HepG2 (cell line): Measurements from ENCODE around the gene WDR43. TPM values are rescaled to one million over a fixed set of nuclear protein-coding genes. Genes with fewer than 3 reads are reported as not detected.

Experiments
- ARNT ChIP-seq: fragments of 450-650 bp; IDR thresholded peaks from 2 replicates; pipeline ENCODE4 v1.6.1; 2017
- CENPX ChIP-seq: sonication (generic); formaldehyde crosslinking; IDR thresholded peaks from 2 replicates; pipeline ENCODE4 v1.9.0; 2021; ENCODE audit warnings: mild to moderate bottlenecking, missing genetic modification reagents, moderate library complexity
- GATAD2A ChIP-seq: IDR thresholded peaks from 2 replicates; pipeline ENCODE4 v1.6.1; 2016
- HIVEP1 ChIP-seq: sonication (generic); formaldehyde crosslinking; IDR thresholded peaks from 2 replicates; pipeline ENCODE4 v1.4.0; 2020; ENCODE audit warnings: mild to moderate bottlenecking, missing genetic modification reagents
- KDM5B ChIP-seq: sonication (generic); formaldehyde crosslinking; IDR thresholded peaks from 2 replicates; pipeline ENCODE4 v1.4.0; 2020; ENCODE audit warnings: missing genetic modification reagents, mild to moderate bottlenecking, borderline replicate concordance
- MTA3 ChIP-seq: sonication (generic); formaldehyde crosslinking; IDR thresholded peaks from 2 replicates; pipeline ENCODE4 v1.4.0; 2020; ENCODE audit warnings: missing genetic modification reagents
- NR2F2 ChIP-seq: IDR thresholded peaks from 2 replicates; pipeline ENCODE4 v1.6.1; 2012; ENCODE audit warnings: low read depth, inconsistent platforms, borderline replicate concordance
- PHF20 ChIP-seq: sonication (generic); formaldehyde crosslinking; IDR thresholded peaks from 2 replicates; pipeline ENCODE4 v1.5.0; 2020; ENCODE audit warnings: mild to moderate bottlenecking, missing genetic modification reagents
- POLR2A ChIP-seq, 2 experiments: IDR thresholded peaks; 2 replicates each; pipeline ENCODE4 v1.6.1; 2011; ENCODE audit warnings: low read depth in 2 of 2, low read length in 2 of 2, mild to moderate bottlenecking in 1 of 2, moderate library complexity in 1 of 2; ENCODE audit not compliant: insufficient read depth in 1 of 2
- SALL1 ChIP-seq: sonication (generic); formaldehyde crosslinking; IDR thresholded peaks from 2 replicates; pipeline ENCODE4 v1.8.0; 2022; ENCODE audit warnings: mild to moderate bottlenecking, missing genetic modification reagents
- SIX1 ChIP-seq: sonication (generic); formaldehyde crosslinking; IDR thresholded peaks from 2 replicates; pipeline ENCODE4 v1.4.0; 2020; ENCODE audit warnings: missing genetic modification reagents, borderline replicate concordance
- SMAD9 ChIP-seq: sonication (generic); formaldehyde crosslinking; IDR thresholded peaks from 2 replicates; pipeline ENCODE4 v1.5.1; 2020; ENCODE audit warnings: mild to moderate bottlenecking, missing genetic modification reagents
- XRCC5 ChIP-seq: fragments of 200-400 bp; formaldehyde crosslinking; optimal IDR thresholded peaks from 2 replicates; pipeline ENCODE3; 2017; ENCODE audit warnings: mild to moderate bottlenecking, low read length
- ZFAT ChIP-seq: sonication (generic); formaldehyde crosslinking; conservative IDR thresholded peaks from 2 replicates; pipeline ENCODE4 v1.8.1; 2023; ENCODE audit warnings: missing genetic modification reagents, inconsistent platforms
- ZFP90 ChIP-seq: sonication (generic); formaldehyde crosslinking; IDR thresholded peaks from 2 replicates; pipeline ENCODE4 v1.8.0; 2022; ENCODE audit warnings: missing genetic modification reagents, mild to moderate bottlenecking, inconsistent platforms, borderline replicate concordance
- ZNF124 ChIP-seq: sonication (generic); formaldehyde crosslinking; IDR thresholded peaks from 2 replicates; pipeline ENCODE4 v1.4.0; 2020; ENCODE audit warnings: missing genetic modification reagents
- ZNF234 ChIP-seq: sonication (generic); formaldehyde crosslinking; conservative IDR thresholded peaks from 2 replicates; pipeline ENCODE4 v1.5.1; 2020; ENCODE audit warnings: mild to moderate bottlenecking, missing genetic modification reagents
- ZNF446 ChIP-seq: sonication (generic); formaldehyde crosslinking; IDR thresholded peaks from 2 replicates; pipeline ENCODE4 v1.5.0; 2020; ENCODE audit warnings: mild to moderate bottlenecking, missing genetic modification reagents
- ZNF572 ChIP-seq: sonication (generic); formaldehyde crosslinking; IDR thresholded peaks from 2 replicates; pipeline ENCODE4 v1.5.1; 2020; ENCODE audit warnings: mild to moderate bottlenecking, missing genetic modification reagents
- ZNF709 ChIP-seq: sonication (generic); formaldehyde crosslinking; IDR thresholded peaks from 2 replicates; pipeline ENCODE4 v1.5.0; 2020; ENCODE audit warnings: mild to moderate bottlenecking, missing genetic modification reagents
- ZNF891 ChIP-seq: sonication (generic); formaldehyde crosslinking; IDR thresholded peaks from 2 replicates; pipeline ENCODE4 v1.5.0; 2020; ENCODE audit warnings: mild to moderate bottlenecking, missing genetic modification reagents
- polyA plus RNA-seq, 8 experiments: library from polyadenylated mRNA; depleted of rRNA in 3 of 8; stranded (reverse) in 7 of 8; unstranded in 1 of 8; fragments of >200 nt; fragmentation: Illumina TruSeq in 4 of 8; extraction: Trizol in 4 of 8; gene quantifications; 2 replicates each; pipeline versions ENCODE4 v1.2.1 to v1.2.3, GENCODE V29; 2011 to 2016; ENCODE audit warnings: low read depth in 4 of 8, missing spikeins in 1 of 8, mixed read lengths in 1 of 8; ENCODE audit not compliant: insufficient read depth in 1 of 8
- total RNA-seq, 5 experiments: library from RNA; depleted of rRNA; stranded (reverse); fragments of >200 nt; fragmentation: Illumina TruSeq; extraction: Trizol; gene quantifications; 2 replicates each; pipeline ENCODE4 v1.2.3, GENCODE V29; 2016; ENCODE audit warnings: low read depth in 1 of 5
- TF ChIP-seq, protein P1 (sequence below): sonication (generic); formaldehyde crosslinking; conservative IDR thresholded peaks from 2 replicates; pipeline ENCODE4 v1.8.0; 2022; ENCODE audit warnings: mild to moderate bottlenecking, moderate library complexity, missing genetic modification reagents
- TF ChIP-seq, protein P2 (sequence below): IDR thresholded peaks from 2 replicates; pipeline ENCODE4 v1.6.1; 2016; ENCODE audit warnings: missing compliant biosample characterization, missing genetic modification reagents, borderline replicate concordance
- TF ChIP-seq, protein P3 (sequence below): sonication (generic); formaldehyde crosslinking; IDR thresholded peaks from 2 replicates; pipeline ENCODE4 v1.4.0; 2020; ENCODE audit warnings: missing genetic modification reagents; ENCODE audit errors: not compliant biosample characterization
- TF ChIP-seq, protein P4 (sequence below): sonication (generic); formaldehyde crosslinking; IDR thresholded peaks from 2 replicates; pipeline ENCODE4 v1.5.0; 2020; ENCODE audit warnings: mild to moderate bottlenecking, missing genetic modification reagents
- TF ChIP-seq, protein P5 (sequence below): sonication (generic); formaldehyde crosslinking; IDR thresholded peaks from 2 replicates; pipeline ENCODE4 v1.8.1; 2023; ENCODE audit warnings: mild to moderate bottlenecking, missing genetic modification reagents, borderline replicate concordance

Gene WDR43
- total and polyA plus RNA-seq, 2 of the 13 experiments (the other 11 are each of a cell fraction or from before 2014, with no cell fraction given), result 121 to 167 TPM

DNA sequence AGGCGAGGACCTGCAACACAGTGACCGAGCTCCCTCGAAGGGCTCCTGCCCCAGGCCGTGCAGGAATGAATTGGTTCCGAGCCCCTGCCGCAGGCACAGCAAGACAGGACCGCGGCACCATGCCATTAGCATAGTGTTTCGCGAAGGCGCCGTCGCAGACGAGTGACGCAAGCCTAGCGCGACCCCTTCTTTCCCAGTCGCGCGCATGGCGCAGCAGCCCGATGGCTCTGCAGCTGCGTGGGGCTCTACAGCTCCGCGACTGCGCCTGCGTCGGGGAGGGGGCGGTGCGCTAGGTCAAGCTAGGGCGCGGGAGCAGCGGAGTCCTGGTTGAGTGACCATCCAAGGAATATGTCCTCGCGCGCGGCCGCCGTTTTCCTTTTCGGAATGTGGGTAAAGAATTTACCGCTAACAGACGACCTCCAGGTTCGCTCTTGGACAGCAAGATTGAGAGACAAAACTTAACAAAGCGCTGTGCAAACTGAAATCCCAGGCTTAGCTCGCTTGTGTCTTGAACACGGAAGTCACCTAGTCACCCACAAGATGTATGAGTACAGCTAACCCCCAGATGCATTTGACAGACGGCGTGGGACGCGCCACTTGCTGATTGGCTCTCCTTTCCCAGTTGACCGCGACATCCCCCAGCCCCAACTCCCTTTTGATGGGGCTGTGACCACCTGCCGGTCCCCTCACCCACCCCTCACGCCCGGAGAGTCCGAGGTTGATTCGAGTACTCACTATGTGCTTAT, 24.1 kb upstream of the WDR43 start, which contains the start of gene TRMT61B (continued):
- TF ChIP-seq, protein P1, sequence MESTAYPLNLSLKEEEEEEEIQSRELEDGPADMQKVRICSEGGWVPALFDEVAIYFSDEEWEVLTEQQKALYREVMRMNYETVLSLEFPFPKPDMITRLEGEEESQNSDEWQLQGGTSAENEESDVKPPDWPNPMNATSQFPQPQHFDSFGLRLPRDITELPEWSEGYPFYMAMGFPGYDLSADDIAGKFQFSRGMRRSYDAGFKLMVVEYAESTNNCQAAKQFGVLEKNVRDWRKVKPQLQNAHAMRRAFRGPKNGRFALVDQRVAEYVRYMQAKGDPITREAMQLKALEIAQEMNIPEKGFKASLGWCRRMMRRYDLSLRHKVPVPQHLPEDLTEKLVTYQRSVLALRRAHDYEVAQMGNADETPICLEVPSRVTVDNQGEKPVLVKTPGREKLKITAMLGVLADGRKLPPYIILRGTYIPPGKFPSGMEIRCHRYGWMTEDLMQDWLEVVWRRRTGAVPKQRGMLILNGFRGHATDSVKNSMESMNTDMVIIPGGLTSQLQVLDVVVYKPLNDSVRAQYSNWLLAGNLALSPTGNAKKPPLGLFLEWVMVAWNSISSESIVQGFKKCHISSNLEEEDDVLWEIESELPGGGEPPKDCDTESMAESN (CRISPR knock-in tag), result peak; percentile 95
- TF ChIP-seq ZNF124 (CRISPR knock-in tag), result peak; percentile 78
- 0 out of 2 replicates have a peak, but pooled peaks have one; percentile 18 for TF ChIP-seq ZNF572
- peak; percentile 45; the same call in 1 of the 2 replicates for TF ChIP-seq SIX1 (CRISPR knock-in tag)
- TF ChIP-seq KDM5B (CRISPR knock-in tag), result peak; percentile 96; the same call in 1 of the 2 replicates
- TF ChIP-seq GATAD2A, result peak; percentile 82
- no peak; the same call in 1 of the 2 replicates for TF ChIP-seq NR2F2
- peak; percentile 99 for TF ChIP-seq PHF20 (CRISPR knock-in tag)
- TF ChIP-seq ZFAT, result no peak
- TF ChIP-seq ZNF446 (CRISPR knock-in tag), result no peak
- peak; percentile 93 for TF ChIP-seq HIVEP1 (CRISPR knock-in tag)
- TF ChIP-seq, protein P2, sequence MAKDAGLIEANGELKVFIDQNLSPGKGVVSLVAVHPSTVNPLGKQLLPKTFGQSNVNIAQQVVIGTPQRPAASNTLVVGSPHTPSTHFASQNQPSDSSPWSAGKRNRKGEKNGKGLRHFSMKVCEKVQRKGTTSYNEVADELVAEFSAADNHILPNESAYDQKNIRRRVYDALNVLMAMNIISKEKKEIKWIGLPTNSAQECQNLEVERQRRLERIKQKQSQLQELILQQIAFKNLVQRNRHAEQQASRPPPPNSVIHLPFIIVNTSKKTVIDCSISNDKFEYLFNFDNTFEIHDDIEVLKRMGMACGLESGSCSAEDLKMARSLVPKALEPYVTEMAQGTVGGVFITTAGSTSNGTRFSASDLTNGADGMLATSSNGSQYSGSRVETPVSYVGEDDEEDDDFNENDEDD (CRISPR knock-in tag), result peak; percentile 97
- peak; percentile 95 for TF ChIP-seq ZFP90 (CRISPR knock-in tag)
- TF ChIP-seq SALL1 (CRISPR knock-in tag), result peak; percentile 93
- TF ChIP-seq, protein P3, sequence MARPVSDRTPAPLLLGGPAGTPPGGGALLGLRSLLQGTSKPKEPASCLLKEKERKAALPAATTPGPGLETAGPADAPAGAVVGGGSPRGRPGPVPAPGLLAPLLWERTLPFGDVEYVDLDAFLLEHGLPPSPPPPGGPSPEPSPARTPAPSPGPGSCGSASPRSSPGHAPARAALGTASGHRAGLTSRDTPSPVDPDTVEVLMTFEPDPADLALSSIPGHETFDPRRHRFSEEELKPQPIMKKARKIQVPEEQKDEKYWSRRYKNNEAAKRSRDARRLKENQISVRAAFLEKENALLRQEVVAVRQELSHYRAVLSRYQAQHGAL (CRISPR knock-in tag), result no peak
- TF ChIP-seq ARNT, result no peak
- TF ChIP-seq ZNF891 (CRISPR knock-in tag), result peak; percentile 91; the same call in 1 of the 2 replicates
- no peak for TF ChIP-seq CENPX
- TF ChIP-seq XRCC5, result peak; percentile 98
- TF ChIP-seq, protein P4, sequence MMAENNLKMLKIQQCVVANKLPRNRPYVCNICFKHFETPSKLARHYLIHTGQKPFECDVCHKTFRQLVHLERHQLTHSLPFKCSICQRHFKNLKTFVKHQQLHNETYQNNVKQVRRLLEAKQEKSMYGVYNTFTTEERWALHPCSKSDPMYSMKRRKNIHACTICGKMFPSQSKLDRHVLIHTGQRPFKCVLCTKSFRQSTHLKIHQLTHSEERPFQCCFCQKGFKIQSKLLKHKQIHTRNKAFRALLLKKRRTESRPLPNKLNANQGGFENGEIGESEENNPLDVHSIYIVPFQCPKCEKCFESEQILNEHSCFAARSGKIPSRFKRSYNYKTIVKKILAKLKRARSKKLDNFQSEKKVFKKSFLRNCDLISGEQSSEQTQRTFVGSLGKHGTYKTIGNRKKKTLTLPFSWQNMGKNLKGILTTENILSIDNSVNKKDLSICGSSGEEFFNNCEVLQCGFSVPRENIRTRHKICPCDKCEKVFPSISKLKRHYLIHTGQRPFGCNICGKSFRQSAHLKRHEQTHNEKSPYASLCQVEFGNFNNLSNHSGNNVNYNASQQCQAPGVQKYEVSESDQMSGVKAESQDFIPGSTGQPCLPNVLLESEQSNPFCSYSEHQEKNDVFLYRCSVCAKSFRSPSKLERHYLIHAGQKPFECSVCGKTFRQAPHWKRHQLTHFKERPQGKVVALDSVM (CRISPR knock-in tag), result 0 out of 2 replicates have a peak, but pooled peaks have one; percentile 27
- no peak for TF ChIP-seq ZNF234
- TF ChIP-seq MTA3 (CRISPR knock-in tag), result no peak
- TF ChIP-seq, protein P5, sequence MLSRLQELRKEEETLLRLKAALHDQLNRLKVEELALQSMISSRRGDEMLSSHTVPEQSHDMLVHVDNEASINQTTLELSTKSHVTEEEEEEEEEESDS, result no peak; the same call in 1 of the 2 replicates
- 0 out of 2 replicates have a peak, but pooled peaks have one; percentile 42 for TF ChIP-seq ZNF709
- peak; percentile 88 for TF ChIP-seq SMAD9
- TF ChIP-seq POLR2A (IDR thresholded peaks at IDR 0.05; ENCODE audit: insufficient read depth in 1 of 2, low read depth in 2 of 2, low read length in 2 of 2), result peak; percentile 90 to 97
